GM12872 (cell line): ENCODE results near the gene ARHGAP22.

Experiments used
- CTCF ChIP-seq: IDR thresholded peaks from 3 replicates; pipeline ENCODE4 v1.5.1; 2011; ENCODE audit warnings: low read depth, mild to moderate bottlenecking, low read length, moderate library complexity; ENCODE audit not compliant: insufficient read depth

ARHGAP22 gene

DNA sequence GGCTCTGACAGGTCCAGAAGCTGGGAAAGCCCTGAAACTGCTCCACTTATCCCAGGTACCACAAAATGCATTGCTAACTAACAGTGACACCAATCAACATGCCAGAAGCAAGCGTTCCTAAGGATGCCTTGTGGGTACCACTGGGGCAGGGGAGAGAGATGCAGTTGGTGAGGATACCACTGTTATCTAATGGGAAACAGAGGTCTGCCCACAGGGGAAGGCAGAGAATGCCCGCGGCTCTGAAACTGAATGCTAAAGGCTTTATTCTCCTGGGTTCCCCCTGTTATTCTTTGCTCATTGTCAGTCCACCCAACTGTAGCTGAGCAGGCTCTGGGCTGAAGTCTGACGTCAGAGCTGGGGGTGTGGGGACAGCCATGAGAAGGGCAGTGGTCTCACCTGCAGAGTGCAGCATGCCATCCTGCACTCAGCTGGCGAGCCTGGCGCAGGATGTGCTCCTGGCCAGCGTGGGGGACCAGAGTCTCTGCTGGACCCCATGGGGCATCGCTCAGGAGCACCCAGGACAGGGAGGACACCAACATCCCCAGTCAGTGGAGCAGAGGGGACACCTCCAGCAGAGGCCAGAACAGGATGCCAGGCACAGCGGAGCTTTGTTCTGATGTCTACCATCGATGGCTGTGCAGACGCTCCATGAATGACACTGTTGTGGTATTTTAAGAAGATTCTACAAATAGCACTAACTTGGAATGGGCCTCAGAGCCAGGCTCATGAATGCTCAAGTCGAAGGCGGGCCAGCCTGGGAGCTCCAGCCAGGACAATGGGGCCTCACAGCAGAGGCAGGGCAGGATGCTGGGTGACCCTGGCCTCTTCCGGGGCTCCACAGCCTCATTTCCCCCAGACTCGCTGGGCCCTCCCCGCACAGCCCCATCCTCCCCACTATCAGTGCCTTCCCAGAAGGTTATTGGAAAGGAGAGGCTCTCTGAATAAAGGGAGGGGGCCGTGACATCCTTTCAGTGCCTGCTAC, 95.8 kb downstream of the ARHGAP22 start:
- no peak for TF ChIP-seq CTCF

- no peak for TF ChIP-seq CTCF
Measured at GRCh38 chr10:48507933-48508790, 96.7 kb downstream of the ARHGAP22 start.

GRCh38 chr10:48507494-48507893, 97.4 kb downstream of the ARHGAP22 start:
- TF ChIP-seq CTCF: no peak

DNA sequence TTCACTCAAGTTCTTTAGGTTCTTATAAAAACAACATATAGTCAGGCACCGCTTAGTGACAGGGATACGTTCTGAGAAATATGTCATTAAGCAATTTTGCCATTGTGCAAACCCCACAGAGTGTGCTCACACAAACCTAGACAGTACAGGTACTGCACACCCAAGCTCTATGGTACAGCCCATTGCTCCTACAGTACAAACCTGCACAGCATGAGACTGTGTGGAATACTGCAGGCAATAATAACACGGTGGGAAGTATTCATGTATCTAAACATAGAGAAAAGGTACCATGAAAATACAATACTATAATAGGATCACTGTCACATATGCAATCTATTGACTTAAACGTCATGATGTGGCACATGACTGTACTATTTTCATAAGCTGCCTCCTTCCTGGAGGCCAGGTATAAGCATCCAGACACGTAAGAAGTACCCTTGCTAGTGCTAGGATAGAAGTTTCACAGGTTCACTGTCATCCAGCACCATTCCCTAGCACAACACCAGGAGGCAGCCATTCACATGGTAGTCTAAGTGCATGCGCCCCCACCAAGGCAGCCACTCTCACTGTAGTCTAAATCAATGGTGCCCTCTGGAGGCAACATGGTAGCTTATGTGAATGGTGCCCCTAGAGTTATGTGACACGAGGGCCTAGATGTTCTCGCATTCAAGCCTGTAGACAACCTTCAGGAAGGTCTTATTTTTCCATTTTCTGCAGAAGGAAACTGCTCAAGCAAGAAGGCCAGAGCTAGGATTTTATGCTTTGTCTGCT, 98.5 kb downstream of the ARHGAP22 start:
- peak; percentile 69 for TF ChIP-seq CTCF

DNA sequence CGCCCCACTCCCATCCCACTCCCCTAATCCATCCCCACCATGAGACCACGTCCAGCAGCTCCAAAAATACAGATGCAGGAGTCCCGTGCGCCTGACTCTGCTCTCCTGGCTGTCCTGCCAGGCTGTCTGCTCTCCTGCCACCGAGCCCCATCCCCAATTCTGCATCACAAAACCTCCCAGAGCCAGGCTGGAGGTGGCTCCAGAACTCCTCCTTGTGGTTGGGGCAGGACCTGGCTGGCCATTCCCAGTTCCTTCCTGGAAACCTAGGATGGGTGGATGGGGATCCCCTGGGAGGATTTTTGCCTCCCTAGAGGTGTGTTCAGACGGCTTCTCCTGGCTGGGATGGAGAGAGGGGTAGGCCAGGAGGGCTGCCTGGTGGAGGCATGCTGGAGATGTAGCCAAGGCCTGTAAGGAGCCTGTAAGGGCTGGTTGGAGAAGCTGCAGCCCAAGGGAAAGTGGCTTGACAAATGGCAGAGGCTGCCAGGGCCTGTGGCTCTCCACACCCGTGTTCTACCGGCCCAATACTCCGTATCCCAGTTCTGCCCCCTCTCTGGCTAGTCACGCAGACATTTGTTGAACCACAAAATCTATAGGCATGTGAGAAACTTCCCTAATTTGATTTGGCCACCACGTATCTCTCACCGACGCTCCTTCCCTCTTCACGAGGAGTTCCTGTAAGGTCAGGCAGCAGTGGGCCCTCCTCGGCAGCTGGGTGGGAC, 99.3 kb downstream of the ARHGAP22 start:
- TF ChIP-seq CTCF: no peak

DNA sequence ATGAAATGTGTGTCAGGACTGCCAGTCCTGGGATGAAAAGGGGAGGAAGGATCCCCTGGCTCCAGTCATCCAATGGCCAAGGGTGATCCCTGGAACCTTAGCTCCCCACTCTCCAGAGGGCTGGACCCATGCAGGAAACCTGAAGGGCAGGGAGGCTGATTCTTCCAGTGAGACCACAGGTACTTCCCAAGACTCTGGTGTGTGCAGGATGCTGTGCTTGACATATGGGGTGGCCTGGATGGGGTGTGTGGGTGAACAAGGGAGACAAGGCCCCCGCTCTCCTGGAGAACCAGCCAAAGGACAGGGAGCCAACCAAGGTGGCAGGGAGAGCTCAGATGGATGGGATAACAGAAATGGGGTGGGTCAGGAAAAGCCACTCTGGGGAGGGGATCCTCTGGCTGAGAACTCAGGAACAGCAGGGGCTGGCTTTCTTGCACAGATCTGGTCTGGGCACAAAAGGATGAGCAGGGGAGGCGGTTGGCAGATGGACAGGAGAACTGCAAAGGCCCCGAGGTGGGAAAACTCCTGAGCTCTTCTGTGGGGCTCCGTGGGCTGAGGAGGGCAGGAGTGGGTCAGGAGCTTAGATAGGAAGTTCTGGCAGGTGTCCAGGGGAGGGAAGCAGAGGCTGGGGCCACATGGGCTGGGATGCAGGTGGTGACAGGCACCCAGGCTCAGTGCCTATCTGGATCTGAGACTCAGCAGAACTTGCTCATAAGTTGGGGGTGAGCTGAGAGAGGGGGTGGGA, 100.6 kb downstream of the ARHGAP22 start:
- no peak for TF ChIP-seq CTCF
